ENCODE data around the gene MBTPS2. TPM values are rescaled to one million over a fixed set of nuclear protein-coding genes. Genes with fewer than 3 reads are reported as not detected.

The MBTPS2 gene
- polyA plus RNA-seq, 5 donors, result 17.5 to 29.1 (median 24.9) TPM

GRCh38 chrX:21932292-21933002, 93.0 kb downstream of the MBTPS2 start:
- no peak for DNase-seq

DNA sequence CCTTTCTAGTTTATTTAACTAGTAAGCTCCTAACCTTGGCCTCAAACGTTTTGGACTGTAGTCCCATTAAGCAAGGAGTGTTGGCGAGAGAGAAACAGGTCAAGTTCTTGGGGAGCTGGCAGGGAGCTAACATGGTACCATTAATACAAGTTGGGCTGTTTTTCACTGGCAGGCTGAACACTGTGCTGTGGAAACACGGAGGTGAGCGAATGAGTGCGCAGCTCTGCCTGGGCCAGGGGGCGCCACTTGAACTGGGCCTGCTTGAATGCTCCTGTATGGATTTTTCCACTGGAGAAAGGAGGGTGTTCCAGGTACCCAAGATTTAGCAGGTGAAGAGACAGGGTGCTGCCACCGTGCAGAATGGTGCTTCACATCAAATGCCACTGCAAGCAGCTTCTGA, 93.7 kb downstream of the MBTPS2 start:
- DNase-seq, result no peak

- DNase-seq, result no peak
Measured at GRCh38 chrX:21934414-21934813, 95.0 kb downstream of the MBTPS2 start.

Other genes starting within 250 kb of the MBTPS2 start
- gene KLHL34, start 181.3 kb upstream of the MBTPS2 start, polyA plus RNA-seq (ENCODE audit: insufficient read depth in 1 of 5, insufficient read length in 5 of 5, low replicate concordance in 1 of 5), result under 1 TPM; 0.14 to 0.27 (median 0.24) TPM
- 10 to 100 TPM in 2 of 5 donors, 1 to 10 TPM in 3; 3.6 to 16.0 (median 9.1) TPM for gene SMPX, start 81.5 kb upstream of the MBTPS2 start, polyA plus RNA-seq (ENCODE audit: insufficient read depth in 1 of 5, insufficient read length in 5 of 5, low replicate concordance in 1 of 5)
- 1 to 10 TPM; 4.1 to 5.7 (median 4.4) TPM for gene YY2, start 16.4 kb downstream of the MBTPS2 start, polyA plus RNA-seq (ENCODE audit: insufficient read depth in 1 of 5, insufficient read length in 5 of 5, low replicate concordance in 1 of 5)
- 100 to 1,000 TPM in 4 of 5 donors, 10 to 100 TPM in 1; 99.3 to 120 (median 108) TPM for gene SMS, start 101.1 kb downstream of the MBTPS2 start, polyA plus RNA-seq (ENCODE audit: insufficient read depth in 1 of 5, insufficient read length in 5 of 5, low replicate concordance in 1 of 5)
- gene PHEX, start 192.7 kb downstream of the MBTPS2 start, polyA plus RNA-seq (ENCODE audit: insufficient read depth in 1 of 5, insufficient read length in 5 of 5, low replicate concordance in 1 of 5), result 10 to 100 TPM in 3 of 5 donors, 1 to 10 TPM in 2; 7.5 to 22.3 (median 10.5) TPM

Measured in right lung (tissue), 5 donors.